Spleen (tissue), 7 donors: ENCODE measurements around the gene ANHX.

ENCODE experiments used
- POLR2A ChIP-seq, 3 donors: fragments of 450-650 bp; IDR thresholded peaks; one replicate each; pipeline ENCODE4 v1.5.1; 2017; ENCODE audit warnings: antibody characterized with exemption in 3 of 3, mild to moderate bottlenecking in 1 of 3
- TF ChIP-seq, protein P1 (sequence below), 11 experiments: fragments of 200-600 bp in 7 of 11; fragments of 450-650 bp in 4 of 11; sonication (generic) in 4 of 11; IDR thresholded peaks in 8 of 11; conservative IDR thresholded peaks in 3 of 11; 1 replicate in 7 of 11; 2 replicates in 4 of 11; pipeline versions ENCODE4 v1.4.0 to v1.8.0; 2016 to 2021; ENCODE audit warnings: antibody characterized with exemption in 11 of 11, inconsistent platforms in 4 of 11, mild to moderate bottlenecking in 1 of 11
- donor health status: DM: no; HTN: no; CAD: no; lungs with moderate emphysema.
- donor health status: DM: no; HTN: no; CAD: no.
- donor health status: DM: no; HTN: no; CAD: no.

DNA sequence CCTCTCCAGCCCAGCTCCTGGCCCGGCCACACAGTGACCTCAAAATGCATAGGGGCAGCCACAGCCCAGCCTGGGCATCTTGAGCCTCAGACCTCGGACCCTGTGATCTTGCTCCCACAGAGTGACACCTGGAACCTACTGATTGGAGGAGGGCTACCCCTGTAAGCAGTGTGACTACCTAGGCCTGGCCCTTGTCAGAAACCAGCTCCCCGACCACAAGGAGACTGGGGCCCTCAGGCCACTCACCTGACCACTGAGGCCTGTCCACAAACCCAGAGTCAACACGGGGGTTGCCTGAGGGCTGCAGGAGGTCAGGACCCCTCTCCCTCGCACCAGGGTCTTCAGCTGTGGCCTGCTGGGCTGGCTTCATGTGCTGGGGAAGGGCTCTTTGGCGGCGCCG is 9.0 kb downstream of the ANHX start:
- TF ChIP-seq POLR2A (IDR thresholded peaks at IDR 0.05): no peak
- TF ChIP-seq, protein P1, sequence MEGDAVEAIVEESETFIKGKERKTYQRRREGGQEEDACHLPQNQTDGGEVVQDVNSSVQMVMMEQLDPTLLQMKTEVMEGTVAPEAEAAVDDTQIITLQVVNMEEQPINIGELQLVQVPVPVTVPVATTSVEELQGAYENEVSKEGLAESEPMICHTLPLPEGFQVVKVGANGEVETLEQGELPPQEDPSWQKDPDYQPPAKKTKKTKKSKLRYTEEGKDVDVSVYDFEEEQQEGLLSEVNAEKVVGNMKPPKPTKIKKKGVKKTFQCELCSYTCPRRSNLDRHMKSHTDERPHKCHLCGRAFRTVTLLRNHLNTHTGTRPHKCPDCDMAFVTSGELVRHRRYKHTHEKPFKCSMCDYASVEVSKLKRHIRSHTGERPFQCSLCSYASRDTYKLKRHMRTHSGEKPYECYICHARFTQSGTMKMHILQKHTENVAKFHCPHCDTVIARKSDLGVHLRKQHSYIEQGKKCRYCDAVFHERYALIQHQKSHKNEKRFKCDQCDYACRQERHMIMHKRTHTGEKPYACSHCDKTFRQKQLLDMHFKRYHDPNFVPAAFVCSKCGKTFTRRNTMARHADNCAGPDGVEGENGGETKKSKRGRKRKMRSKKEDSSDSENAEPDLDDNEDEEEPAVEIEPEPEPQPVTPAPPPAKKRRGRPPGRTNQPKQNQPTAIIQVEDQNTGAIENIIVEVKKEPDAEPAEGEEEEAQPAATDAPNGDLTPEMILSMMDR (IDR thresholded peaks at IDR 0.05 in 8 of 11, conservative IDR thresholded peaks at IDR 0.05 in 3 of 11): no peak
